HepG2 (cell line): ENCODE data around the gene MEA1. TPM values are rescaled to one million over a fixed set of nuclear protein-coding genes. Genes with fewer than 3 reads are reported as not detected.

Experiments used
- AHR ChIP-seq: IDR thresholded peaks from 2 replicates; pipeline ENCODE4 v1.6.1; 2018; ENCODE audit warnings: missing genetic modification reagents, missing compliant biosample characterization
- ELF1 ChIP-seq: sonication (generic); formaldehyde crosslinking; IDR thresholded peaks from 2 replicates; pipeline ENCODE4 v1.4.0; 2020; ENCODE audit warnings: missing genetic modification reagents
- FOXO1 ChIP-seq: sonication (generic); formaldehyde crosslinking; IDR thresholded peaks from 2 replicates; pipeline ENCODE4 v1.4.0; 2020; ENCODE audit warnings: missing genetic modification reagents
- MAF1 ChIP-seq: sonication (generic); formaldehyde crosslinking; IDR thresholded peaks from 2 replicates; pipeline ENCODE4 v1.5.0; 2020; ENCODE audit warnings: missing genetic modification reagents, borderline replicate concordance
- MIXL1 ChIP-seq: IDR thresholded peaks from 2 replicates; pipeline ENCODE4 v1.6.1; 2016
- MYPOP ChIP-seq: sonication (generic); formaldehyde crosslinking; IDR thresholded peaks from 2 replicates; pipeline ENCODE4 v1.8.1; 2023; ENCODE audit warnings: mild to moderate bottlenecking, moderate library complexity, missing genetic modification reagents
- REL ChIP-seq: sonication (generic); formaldehyde crosslinking; conservative IDR thresholded peaks from 2 replicates; pipeline ENCODE4 v1.8.0; 2022; ENCODE audit warnings: mild to moderate bottlenecking, missing genetic modification reagents, moderate library complexity
- RFX3 ChIP-seq: IDR thresholded peaks from 2 replicates; pipeline ENCODE4 v1.6.1; 2016; ENCODE audit warnings: missing biosample characterization, missing genetic modification reagents
- SKIL ChIP-seq: sonication (generic); formaldehyde crosslinking; IDR thresholded peaks from 2 replicates; pipeline ENCODE4 v1.8.0; 2022; ENCODE audit warnings: missing genetic modification reagents, mild to moderate bottlenecking, moderate library complexity, borderline replicate concordance
- YEATS4 ChIP-seq: sonication (generic); formaldehyde crosslinking; IDR thresholded peaks from 2 replicates; pipeline ENCODE4 v1.4.0; 2020; ENCODE audit warnings: missing genetic modification reagents, borderline replicate concordance
- ZFP82 ChIP-seq: sonication (generic); formaldehyde crosslinking; IDR thresholded peaks from 2 replicates; pipeline ENCODE4 v1.5.1; 2020; ENCODE audit warnings: mild to moderate bottlenecking, missing genetic modification reagents, borderline replicate concordance
- ZNF546 ChIP-seq: sonication (generic); formaldehyde crosslinking; conservative IDR thresholded peaks from 2 replicates; pipeline ENCODE4 v1.8.1; 2023; ENCODE audit warnings: mild to moderate bottlenecking, missing genetic modification reagents
- ZNF580 ChIP-seq: IDR thresholded peaks from 2 replicates; pipeline ENCODE4 v1.6.1; 2016; ENCODE audit warnings: low read depth, borderline replicate concordance
- ZNF749 ChIP-seq: sonication (generic); formaldehyde crosslinking; IDR thresholded peaks from 2 replicates; pipeline ENCODE4 v1.8.0; 2022; ENCODE audit warnings: mild to moderate bottlenecking, missing genetic modification reagents, moderate library complexity, borderline replicate concordance
- polyA plus RNA-seq, 8 experiments: library from polyadenylated mRNA; depleted of rRNA in 3 of 8; stranded (reverse) in 7 of 8; unstranded in 1 of 8; fragments of >200 nt; fragmentation: Illumina TruSeq in 4 of 8; extraction: Trizol in 4 of 8; gene quantifications; 2 replicates each; pipeline versions ENCODE4 v1.2.1 to v1.2.3, GENCODE V29; 2011 to 2016; ENCODE audit warnings: low read depth in 4 of 8, missing spikeins in 1 of 8, mixed read lengths in 1 of 8; ENCODE audit not compliant: insufficient read depth in 1 of 8
- total RNA-seq, 5 experiments: library from RNA; depleted of rRNA; stranded (reverse); fragments of >200 nt; fragmentation: Illumina TruSeq; extraction: Trizol; gene quantifications; 2 replicates each; pipeline ENCODE4 v1.2.3, GENCODE V29; 2016; ENCODE audit warnings: low read depth in 1 of 5
- TF ChIP-seq, protein P1 (sequence below): sonication (generic); formaldehyde crosslinking; IDR thresholded peaks from 2 replicates; pipeline ENCODE4 v1.8.0; 2023; ENCODE audit warnings: mild to moderate bottlenecking, missing genetic modification reagents
- TF ChIP-seq, protein P2 (sequence below), 2 experiments: fragments of 450-650 bp in 1 of 2; sonication (generic) in 1 of 2; formaldehyde crosslinking; IDR thresholded peaks; 2 replicates each; pipeline versions ENCODE4 v1.5.0 to v1.8.0; 2020 to 2022; ENCODE audit warnings: mild to moderate bottlenecking in 1 of 2, missing genetic modification reagents in 1 of 2
- TF ChIP-seq, protein P3 (sequence below): sonication (generic); formaldehyde crosslinking; IDR thresholded peaks from 2 replicates; pipeline ENCODE4 v1.4.0; 2020; ENCODE audit warnings: missing genetic modification reagents, mild to moderate bottlenecking, borderline replicate concordance
- TF ChIP-seq, protein P4 (sequence below): sonication (generic); formaldehyde crosslinking; IDR thresholded peaks from 2 replicates; pipeline ENCODE4 v1.8.1; 2023; ENCODE audit warnings: mild to moderate bottlenecking, missing genetic modification reagents, borderline replicate concordance

MEA1 gene
- total and polyA plus RNA-seq, 2 of the 13 experiments (the other 11 are each of a cell fraction or from before 2014, with no cell fraction given): 75.6 to 86.2 TPM

DNA sequence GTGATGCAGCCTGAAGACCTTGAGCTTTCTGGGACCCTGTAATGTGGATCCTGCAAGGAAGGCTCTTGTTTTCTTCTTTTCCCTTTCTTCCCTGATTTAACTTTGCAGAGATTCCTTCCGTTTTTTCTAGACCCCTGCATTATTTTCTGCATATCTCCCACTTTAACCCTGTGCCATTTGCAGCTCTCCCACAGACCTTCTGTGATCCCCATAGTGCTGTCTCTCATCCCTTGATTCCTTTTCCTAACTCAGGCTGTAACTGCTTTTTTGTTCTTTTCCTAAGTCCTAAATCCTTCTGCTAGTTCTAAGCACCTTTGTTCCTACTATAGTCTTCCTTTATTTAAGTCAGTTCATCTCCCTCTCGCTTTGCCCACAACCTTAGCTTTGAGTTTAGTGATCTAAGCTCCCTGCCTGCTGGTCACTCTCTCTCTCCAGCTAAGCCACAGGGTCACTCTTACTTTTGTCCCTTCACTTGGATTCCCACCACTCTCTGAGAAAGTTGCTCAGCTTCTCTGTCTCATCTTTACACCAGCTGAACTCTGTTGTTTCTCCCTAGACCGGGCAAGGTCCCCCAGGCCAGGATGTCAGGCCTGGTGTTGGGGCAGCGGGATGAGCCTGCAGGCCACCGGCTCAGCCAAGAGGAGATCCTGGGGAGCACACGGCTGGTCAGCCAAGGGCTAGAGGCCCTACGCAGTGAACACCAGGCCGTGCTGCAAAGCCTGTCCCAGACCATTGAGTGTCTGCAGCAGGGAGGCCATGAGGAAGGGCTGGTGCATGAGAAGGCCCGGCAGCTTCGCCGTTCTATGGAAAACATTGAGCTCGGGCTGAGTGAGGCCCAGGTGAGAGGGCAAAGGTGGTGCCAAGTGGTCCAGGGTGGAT, 47.2 kb upstream of the MEA1 start (continued):
- TF ChIP-seq ZNF546 (CRISPR knock-in tag): no peak
- TF ChIP-seq AHR (CRISPR knock-in tag): peak; percentile 54; the same call in 1 of the 2 replicates
- no peak for TF ChIP-seq ZFP82 (CRISPR knock-in tag)
- TF ChIP-seq RFX3 (CRISPR knock-in tag): no peak
- TF ChIP-seq FOXO1: peak; percentile 40; the same call in 1 of the 2 replicates
- no peak for TF ChIP-seq MYPOP (CRISPR knock-in tag)
- no peak for TF ChIP-seq ZNF749 (CRISPR knock-in tag)
- no peak for TF ChIP-seq MIXL1
- no peak for TF ChIP-seq REL (CRISPR knock-in tag)
- TF ChIP-seq, protein P1, sequence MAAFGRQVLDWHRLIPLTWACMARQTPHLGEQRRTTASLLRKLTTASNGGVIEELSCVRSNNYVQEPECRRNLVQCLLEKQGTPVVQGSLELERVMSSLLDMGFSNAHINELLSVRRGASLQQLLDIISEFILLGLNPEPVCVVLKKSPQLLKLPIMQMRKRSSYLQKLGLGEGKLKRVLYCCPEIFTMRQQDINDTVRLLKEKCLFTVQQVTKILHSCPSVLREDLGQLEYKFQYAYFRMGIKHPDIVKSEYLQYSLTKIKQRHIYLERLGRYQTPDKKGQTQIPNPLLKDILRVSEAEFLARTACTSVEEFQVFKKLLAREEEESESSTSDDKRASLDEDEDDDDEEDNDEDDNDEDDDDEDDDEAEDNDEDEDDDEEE (CRISPR knock-in tag): no peak; the same call in 1 of the 2 replicates
- TF ChIP-seq, protein P2, sequence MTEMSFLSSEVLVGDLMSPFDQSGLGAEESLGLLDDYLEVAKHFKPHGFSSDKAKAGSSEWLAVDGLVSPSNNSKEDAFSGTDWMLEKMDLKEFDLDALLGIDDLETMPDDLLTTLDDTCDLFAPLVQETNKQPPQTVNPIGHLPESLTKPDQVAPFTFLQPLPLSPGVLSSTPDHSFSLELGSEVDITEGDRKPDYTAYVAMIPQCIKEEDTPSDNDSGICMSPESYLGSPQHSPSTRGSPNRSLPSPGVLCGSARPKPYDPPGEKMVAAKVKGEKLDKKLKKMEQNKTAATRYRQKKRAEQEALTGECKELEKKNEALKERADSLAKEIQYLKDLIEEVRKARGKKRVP (CRISPR knock-in tag; IDR thresholded peaks at IDR 0.05): no peak
- TF ChIP-seq MAF1 (CRISPR knock-in tag): no peak
- TF ChIP-seq, protein P3, sequence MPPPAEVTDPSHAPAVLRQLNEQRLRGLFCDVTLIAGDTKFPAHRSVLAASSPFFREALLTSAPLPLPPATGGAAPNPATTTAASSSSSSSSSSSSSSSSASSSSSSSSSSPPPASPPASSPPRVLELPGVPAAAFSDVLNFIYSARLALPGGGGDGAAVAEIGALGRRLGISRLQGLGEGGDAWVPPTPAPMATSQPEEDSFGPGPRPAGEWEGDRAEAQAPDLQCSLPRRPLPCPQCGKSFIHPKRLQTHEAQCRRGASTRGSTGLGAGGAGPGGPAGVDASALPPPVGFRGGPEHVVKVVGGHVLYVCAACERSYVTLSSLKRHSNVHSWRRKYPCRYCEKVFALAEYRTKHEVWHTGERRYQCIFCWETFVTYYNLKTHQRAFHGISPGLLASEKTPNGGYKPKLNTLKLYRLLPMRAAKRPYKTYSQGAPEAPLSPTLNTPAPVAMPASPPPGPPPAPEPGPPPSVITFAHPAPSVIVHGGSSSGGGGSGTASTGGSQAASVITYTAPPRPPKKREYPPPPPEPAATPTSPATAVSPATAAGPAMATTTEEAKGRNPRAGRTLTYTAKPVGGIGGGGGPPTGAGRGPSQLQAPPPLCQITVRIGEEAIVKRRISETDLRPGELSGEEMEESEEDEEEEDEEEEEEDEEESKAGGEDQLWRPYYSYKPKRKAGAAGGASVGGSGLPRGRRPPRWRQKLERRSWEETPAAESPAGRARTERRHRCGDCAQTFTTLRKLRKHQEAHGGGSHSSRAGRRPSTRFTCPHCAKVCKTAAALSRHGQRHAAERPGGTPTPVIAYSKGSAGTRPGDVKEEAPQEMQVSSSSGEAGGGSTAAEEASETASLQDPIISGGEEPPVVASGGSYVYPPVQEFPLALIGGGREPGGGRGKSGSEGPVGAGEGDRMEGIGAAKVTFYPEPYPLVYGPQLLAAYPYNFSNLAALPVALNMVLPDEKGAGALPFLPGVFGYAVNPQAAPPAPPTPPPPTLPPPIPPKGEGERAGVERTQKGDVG (CRISPR knock-in tag): no peak
- no peak for TF ChIP-seq ZNF580 (CRISPR knock-in tag)
- TF ChIP-seq SKIL (CRISPR knock-in tag): no peak
- no peak for TF ChIP-seq YEATS4 (CRISPR knock-in tag)
- TF ChIP-seq, protein P4, sequence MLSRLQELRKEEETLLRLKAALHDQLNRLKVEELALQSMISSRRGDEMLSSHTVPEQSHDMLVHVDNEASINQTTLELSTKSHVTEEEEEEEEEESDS: no peak
- no peak for TF ChIP-seq ELF1 (CRISPR knock-in tag)
